CD4-positive, alpha-beta T cell treated with Interferon gamma for 1 hour (primary cell): ENCODE measurements around the gene SSR1.
"Not testable (repeated sequence)": the region's sequence is repeated elsewhere in the genome, so short reads cannot be mapped to it uniquely, and the experiment has no call there.

Experiments used
- DNase-seq: peaks from one replicate; pipeline ENCODE4 v3.0.0-alpha.2; 2020

SSR1 gene

DNA sequence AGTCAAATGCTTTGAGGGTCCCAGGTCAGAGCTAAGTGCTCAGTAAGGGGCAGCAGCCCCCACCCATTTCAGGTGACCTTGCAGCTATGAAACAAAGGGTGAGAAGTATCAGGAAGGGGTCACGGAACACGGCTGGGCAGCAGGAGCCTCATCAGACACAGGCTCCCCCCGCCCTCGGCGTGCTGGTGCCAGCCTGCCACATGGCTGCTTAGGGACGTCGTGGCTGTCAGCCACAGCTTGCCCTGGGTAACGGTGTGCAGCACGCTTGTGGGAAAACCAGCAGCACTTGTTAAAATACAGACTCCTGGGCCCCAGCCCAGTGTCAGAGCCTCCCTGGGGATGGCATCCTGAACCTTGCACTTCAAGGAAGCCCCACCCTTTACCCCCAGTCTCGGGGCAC lies 39.3 kb downstream of the SSR1 start:
- DNase-seq: no peak

DNA sequence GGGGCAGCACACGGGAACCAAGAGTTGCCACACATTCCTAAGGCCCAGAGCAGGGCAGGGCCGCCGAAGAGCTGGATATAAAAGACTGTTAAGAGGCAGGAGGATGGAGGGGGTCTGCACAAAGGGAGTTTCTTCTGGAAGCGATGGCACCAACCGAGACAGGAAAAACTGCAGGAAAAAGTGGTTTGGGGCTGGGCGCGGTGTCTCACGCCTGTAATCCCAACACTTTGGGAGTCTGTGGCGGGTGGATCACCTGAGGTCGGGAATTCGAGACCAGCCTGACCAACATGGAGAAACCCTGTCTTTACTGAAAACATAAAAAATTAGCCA lies 41.8 kb downstream of the SSR1 start:
- no peak for DNase-seq

DNA sequence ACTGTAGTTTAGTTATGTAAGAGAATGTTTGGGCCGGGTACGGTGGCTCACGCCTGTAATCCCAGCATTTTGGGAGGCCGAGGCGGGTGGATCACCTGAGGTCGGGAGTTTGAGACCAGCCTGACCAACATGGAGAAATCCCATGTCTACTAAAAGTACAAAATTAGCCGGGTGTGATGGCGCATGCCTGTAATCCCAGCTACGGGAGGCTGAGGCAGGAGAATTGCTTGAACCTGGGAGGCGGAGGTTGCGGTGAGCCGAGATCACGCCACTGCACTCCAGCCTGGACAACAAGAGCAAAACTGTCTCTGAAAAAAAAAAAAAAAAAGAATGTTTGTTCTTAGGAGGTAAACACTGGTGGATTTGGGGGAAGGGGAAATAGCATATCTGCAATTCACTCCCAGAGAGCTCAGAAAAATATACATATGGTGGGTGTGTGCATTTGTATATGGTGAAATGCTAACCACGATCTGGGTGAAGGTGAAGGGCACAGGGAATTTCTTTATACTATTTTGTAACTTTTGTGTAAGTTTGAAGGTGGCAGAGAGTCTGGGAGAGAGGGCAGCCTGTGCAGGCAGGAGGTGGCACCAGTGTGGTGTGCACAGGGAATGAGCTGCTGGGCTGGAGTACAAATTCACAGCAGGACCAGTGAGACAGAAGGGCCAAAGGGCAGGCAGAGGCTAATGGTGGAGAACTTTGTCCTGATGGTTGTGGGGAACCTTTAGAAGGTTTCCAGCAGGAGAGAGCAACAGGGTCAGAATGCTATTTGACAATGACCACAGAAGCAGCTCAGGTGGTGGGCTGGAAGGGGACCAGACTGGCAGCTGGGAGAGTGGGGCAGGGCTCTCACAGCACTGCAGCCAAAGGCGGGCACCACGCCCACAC lies 42.4 kb downstream of the SSR1 start:
- DNase-seq: no peak

DNA sequence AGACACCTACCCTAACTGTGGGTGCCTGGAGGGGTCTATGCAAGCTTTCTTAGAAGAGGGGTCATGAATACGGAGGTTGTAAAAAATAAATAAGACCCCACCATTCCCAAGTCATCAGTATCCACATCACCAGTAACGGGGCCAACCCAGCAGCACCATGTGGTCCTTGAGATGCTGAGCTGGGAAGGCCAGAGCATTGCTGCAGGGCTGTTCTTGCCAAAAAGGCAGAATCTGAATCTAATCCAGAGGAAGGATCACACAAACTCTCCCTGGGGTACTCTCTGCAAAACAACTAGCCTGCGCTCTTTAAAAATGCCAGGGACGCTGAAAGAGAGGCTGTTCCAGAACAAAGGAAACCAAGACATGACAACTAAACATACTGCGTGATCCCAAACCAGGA lies 43.2 kb downstream of the SSR1 start:
- no peak for DNase-seq

DNA sequence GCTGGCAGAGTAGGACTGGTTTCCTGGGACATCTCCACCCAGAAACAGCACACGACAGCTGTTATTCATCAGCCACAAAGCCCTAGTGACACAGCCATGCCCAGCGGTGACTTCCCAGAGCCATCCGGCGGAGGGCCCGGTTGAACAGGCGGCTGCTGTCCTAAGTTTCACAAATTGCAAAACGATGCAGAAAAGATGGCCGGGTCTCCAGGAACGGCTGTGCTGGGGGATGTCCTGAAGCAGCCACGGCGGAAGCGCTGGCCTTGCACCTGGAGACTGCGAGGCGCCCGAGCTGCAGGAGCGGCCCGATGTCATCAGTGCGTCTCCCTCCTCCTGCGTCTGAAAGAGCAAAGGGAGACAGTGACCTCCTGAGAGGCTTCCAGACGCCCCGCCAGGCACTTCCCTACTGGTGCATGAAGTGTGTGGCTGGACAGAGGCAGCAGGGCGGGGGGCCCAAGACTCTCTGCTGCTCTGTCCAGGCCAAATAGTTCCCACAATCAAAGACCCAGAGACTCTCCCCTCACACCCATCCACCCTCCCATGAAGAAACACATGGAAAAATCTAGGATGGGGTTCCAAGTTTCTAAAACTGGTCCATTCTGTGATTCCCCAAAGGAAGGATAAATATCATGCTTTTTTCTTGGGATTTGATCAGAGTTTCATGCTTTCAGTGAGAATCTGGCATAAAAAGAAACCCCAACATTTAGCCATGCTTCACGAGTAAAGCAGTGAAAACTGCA lies 44.0 kb downstream of the SSR1 start:
- no peak for DNase-seq

DNA sequence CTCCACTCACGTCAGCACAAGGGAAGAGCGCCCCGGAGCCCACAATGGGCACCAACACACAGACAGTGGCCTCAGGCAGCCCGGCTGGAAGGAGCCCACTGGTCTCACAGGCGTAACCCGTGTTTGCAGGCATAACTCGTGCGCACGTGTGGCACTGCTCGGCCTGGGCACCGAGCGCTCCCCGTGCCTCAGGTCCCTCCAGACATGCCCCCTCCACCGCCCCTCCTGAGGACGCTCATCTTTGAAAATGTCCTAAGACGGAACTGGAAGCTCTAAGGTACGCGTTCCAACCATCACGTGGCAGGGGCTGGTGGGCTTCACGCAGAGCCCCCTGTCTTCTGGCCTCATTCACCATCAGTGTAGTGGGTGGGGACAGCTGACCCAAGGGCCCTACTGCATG lies 44.6 kb downstream of the SSR1 start:
- DNase-seq: no peak

DNA sequence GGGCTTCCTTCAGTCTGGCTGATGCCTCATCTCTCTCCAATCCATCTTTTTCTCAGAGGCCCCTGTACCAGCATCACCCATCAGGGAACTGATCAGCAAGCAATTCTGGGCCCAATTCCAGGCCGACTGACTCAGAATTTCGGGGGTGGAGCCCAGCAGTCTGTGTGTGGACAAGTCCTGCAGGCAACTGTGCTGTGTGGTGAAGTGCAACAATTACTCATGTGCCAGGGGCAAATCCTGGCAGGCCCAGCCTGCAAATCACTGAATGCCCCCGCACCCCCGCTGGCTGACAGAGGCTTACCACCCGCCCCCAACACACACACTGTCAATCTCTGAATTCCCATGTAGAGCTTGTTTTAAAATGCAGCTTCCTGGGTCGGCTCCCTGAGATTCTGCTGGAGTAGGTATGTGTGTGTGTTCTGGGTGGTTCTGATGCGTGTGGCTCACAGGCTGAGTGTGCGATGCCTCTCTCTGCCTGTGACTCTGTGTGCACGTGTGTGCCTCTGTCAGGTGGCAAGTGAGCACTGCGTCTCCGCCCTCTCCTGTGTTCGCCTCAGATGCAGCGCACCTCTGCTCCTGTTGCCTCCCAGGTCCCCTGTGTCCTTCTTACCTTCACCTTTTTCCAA lies 45.4 kb downstream of the SSR1 start:
- peak; percentile 25 for DNase-seq

DNA sequence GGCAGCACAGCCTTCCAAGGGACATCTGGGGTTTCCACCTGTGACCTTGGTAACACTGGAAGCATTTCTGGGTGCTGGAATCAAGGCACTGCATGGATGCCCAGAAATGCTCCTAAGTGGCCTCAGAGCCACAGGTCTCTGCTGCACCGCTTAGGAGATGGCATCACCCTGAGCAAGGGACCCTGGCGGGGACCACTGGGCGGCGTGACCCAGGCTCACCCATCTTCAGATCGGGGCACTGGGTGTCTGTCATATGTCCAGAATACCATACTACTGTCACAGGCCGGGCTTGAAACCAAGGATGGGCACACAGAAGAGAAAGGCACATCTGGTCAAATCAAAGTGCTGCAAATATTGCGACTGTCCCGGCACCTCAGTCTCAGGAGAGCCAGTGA lies 45.9 kb downstream of the SSR1 start:
- DNase-seq: no peak

DNA sequence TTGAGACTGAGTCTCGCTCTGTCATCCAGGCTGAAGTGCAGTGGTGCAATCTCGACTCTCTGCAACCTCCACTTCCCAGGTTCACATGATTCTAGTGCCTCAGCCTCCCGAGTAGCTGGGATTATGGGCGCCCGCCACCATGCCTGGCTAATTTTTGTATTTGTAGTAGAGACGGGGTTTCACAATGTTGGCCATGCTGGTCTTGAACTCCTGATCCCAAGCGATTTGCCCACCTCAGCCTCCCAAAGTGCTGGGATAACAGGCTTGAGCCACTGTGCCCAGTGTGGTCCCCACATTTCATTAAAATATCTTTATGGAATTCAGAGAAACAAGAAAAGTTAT lies 47.6 kb downstream of the SSR1 start:
- not testable (repeated sequence) for DNase-seq

DNA sequence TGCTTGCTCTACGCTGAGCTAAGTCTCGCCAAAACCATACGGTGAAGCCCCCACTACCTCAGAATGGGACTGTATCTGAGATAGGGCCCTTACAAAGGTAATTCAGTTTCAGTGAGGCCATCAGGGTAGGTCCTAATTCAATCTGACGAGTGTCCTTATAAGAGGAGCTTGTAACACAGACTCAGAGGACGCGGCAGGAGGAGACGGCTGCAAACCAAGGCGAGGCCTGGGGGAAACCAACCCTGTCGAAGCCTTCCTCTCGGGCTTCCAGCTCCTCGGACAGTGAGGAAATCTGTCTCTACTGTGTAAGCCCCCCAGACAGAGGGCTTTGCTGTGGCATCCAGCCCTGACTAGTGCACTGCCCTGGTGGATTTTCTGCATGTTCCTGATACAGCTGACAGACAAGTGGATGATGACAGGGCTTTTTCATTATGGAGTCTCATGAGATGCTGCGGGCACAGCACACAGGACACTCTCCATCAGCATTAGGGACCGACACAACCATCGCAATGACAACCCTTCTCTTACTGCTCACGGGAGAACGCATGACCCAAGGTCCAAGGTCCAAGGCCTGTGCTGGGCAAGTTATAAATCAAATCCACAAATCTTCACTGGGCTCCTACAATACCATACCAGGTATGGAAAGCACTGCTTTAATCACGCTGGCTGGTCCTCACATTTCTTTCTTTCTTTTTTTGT lies 48.2 kb downstream of the SSR1 start:
- no peak for DNase-seq

DNA sequence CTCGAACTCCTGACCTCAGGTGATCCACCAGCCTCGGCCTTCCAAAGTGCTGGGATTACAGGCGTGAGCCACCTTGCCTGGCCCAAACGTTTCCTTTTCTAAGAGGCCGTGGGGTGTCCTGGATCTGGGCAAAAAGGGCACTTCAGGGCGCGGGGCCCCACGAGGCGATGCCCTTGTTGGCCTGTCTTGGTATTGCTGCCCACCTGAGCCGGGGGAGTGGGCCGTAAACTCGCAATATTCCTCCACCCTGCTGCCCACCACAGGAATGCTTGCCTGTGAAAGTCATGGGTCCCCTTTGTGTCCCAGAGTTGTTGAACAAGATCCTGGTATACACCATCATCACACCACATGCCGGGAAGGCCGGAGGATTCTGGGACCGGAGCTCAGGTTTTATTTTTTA lies 49.0 kb downstream of the SSR1 start:
- DNase-seq: no peak

DNA sequence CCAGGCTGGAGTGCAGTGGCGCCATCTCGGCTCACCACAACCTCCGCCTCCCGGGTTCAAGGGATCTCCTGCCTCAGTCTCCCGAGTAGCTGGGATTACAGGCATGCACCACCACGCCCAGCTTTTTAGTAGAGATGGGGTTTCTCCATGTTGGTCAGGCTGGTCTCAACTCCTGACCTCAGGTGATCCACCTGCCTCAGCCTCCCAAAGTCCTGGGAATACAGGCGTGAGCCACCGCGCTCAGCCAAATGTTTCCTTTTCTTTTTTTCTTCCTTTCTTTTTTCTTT lies 49.5 kb downstream of the SSR1 start:
- DNase-seq: not testable (repeated sequence)

DNA sequence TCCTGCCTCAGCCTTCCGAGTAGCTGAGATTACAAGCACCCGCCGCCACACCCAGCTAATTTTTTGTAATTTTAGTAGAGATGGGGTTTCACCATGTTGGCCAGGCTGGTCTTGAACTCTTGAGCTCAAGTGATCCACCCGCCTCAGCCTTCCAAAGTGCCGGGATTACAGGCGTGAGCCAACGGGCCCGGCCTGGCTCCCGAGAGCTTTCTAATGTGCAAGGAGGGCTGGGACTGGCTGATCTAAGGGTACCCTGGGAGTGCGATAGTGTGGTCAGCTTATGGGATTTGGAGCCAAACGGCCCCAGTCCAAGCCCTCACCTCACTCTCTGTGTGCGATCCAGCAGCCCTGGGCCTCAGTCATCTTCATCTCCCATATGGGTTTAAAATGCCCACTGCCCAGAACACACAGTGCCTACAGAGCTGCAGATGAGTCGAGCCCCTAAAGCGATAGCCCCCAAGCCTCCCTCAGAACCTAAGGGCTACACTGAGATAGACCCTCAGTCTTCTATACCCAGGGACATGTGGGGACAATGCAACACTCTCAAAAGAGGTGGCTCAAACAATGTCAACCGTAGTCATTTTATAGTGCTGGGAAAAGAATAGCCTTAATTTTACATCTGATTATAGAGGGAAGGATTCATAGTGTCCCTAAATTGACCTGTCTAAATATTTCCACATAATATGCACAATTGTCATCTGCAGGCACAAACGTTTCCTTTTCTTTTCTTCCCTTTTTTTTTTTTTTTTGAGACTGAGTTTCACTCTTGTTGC lies 50.1 kb downstream of the SSR1 start:
- no peak for DNase-seq

DNA sequence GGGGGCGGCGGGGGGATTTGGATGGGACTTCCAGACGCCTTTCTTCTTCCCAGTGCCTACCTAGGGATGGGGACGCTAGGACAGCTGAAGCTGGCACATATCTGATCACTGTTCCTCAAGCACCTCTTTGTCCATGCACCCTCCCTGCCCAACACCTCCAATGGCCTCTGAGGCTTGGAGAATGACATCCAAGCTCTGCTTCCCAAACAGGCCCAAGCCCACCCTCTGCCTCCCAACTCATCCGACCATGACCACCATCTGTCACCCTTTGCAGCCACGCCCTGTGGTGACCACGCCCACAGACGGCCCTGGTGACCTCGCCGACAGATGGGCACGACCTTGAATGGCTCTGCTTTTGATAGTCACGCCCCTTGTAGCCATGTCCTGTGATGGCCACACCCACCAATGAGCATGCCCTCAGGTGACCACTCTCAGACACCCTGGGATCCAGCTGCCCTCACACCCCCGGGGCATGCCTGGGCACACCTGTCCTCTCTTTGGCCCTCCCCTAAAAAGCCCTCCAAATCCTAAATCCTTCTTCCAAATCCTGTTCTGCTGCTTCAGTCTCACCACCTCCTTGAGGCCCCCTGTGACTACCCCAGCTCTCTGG lies 51.0 kb downstream of the SSR1 start:
- DNase-seq: no peak

DNA sequence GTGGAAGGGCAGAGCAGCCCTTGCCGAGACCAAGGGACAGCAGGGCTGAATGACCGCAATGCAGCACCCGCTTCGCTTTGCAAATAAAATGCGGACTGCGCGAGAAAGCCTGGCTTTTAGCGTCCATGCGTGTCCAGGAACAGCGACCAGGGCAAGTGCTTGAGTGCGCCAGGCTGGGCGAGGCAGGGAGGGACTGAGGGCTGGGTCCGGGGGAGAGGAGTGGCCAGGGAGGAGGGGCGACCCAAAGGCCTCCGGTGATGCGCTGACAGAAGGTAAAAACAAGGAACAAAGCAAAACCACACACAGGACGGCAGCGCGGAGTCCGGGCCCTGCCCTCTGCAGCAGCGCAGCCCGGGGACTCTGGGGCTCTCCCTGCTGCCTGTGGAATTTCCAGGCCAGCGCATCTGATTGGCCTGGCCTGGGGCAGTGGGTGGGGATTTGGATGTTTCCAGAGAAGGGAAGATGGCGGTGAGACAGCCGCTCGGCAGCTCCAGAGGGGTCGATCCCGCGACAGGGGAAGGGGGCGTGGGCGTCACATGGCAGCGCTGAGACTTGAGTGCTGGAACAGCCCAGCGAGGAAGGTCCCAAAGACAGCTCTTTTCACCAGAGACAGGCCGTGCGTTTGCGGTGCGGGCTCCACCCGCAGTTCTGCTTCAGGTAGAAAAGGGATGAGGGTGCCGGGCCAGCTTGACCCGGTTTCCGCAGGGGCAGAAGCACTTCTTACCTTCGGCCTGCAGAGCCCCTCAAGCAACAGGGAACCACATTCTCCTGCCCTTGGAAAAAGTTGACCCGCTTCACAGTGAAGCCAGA lies 51.8 kb downstream of the SSR1 start:
- peak; percentile 74 for DNase-seq

DNA sequence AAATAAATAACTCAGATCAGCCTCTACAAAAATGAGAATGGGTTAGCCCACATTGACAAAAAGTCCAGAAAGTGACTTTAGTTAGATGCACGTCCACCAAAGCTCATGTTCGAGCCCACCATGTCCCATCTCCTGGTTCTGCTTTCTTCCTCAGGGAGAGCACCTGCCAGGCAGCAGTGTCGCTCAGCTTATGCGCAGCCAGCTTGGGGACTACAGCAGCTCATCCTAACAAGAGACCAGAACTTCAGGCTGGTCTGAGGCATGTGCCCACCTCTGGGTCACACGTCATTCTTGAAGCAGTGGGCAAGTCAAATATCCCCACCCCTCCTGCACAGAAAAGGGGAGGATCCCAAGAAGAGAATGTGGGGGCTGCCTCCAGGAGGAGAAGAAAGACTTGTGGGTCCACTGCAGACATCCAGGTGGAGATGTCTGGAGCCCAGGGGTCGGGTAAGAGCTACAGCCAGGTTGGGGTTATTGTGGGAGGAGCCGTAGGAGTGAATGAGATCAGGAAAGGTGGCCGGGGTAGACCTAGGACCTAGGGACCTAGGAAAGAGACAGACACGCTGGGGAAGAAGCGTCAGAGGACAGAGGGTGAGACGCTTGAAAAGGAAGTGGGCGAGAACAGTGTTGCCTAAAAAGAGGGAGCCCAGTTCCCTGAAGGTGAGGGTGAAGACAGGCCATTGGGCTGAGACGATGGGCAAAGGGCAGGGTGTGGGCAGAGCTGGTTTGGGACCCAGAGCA lies 52.5 kb downstream of the SSR1 start:
- no peak for DNase-seq

DNA sequence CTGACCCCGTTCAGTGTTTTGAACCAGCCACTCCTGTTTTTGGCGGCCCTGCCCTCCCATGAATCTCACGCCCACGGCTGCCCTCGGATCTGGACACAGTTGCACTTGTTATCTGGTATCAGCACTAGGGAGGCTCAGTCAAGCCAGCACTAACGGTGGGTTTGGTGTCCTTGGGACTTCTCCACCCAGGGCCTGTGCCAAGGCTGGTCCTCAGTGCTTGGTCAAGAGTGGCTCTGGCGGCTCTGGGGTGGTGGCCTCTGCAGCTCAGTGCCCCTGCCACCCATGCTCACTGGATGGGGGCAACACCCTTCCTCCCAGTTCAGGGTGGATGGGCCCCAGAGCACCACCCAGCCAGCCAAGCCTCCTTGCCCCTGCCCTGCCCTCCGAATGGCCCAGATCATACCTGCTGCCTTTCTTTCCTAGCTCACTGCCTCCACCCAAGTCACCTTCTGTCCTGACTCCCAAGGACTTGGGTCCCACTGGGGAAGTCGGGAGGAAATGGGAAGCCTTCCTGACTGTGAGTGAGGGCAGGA lies 54.7 kb downstream of the SSR1 start:
- DNase-seq: no peak

DNA sequence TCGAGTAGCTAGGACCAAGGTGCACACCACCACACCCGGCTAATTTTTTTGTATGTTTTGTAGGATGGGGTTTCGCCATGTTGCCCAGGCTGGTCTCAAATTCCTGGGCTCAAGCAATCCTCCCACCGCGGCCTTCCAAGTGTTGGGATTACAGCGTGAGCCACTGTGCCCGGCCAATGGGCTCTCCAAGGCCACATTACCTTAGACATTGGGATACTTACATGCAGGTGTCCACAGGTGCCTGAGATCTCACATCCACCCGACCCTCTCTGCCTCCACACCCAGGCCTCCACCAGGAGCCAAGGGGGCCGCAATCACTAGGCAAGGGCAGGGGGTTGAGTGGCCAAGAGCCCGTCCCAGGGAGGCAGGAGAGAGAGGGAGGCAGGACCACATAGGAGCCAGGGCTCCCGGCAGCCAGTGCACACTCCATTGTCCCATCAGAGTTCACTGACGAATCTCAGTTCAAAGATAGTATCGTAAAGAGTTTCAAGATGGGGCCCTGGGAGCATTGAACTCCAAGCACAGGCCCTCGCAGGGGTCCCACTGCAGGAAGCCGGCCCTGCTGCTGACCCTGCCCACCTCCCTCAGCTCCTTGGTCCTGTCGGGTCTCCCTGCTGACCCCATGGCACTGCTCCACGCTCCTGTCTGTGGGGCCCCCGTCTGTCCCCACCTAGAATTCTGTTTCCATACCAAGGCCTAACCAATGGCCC lies 55.3 kb downstream of the SSR1 start:
- DNase-seq: no peak

DNA sequence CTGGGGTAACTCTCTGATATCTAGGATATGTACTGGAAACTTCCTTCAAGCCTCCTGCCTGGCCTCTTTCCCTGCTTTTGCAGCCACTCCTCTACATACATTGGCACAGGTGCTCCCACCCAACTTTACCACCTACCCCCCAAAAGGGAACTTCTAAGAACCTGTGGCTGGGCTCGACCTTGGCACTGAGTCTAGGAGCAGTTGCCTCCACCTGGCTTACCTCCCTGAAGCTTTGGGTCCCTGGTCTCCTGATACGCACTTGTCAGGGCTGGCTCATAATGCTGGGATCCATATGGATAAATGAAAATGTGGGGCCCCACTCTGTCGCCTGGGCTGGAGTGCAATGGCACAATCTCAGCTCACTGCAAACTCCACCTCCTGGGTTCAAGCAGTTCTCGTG lies 56.2 kb downstream of the SSR1 start:
- no peak for DNase-seq

DNA sequence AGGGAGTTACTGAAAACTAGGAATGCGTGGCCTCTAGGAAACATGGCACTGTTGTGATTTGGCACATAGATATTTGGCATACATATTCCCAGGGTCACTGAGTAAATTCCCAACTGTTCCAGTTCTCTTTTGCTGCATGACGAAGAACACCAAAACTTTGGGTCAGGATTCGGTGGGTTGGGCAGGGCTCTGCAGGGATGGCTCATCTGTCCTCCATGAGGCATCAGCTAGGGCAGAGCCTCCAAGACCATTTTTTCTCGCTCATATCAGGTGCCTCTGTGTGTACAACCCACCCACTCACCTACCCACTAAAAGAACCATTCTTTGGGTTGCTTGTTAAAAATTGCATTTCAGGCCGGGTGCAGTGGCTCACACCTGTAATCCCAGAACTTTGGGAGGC lies 57.1 kb downstream of the SSR1 start:
- DNase-seq: no peak
